ENCODE data around the gene TEX19.
A peak's percentile ranks its signal among the peaks of the same experiment; 100 is the strongest.

TEX19 gene

GRCh38 chr17:82311971-82312370 is 47.1 kb upstream of the TEX19 start:
- TF ChIP-seq POLR2AphosphoS5 (IDR thresholded peaks at IDR 0.05; ENCODE audit: low read depth) (no peak), SPI1 (IDR thresholded peaks at IDR 0.05; ENCODE audit: borderline replicate concordance, low read depth) (no peak), CTCF (IDR thresholded peaks at IDR 0.05; ENCODE audit: insufficient read depth, low read length) (no peak), GABPA (IDR thresholded peaks at IDR 0.05; ENCODE audit: low read depth) (no peak), REST (IDR thresholded peaks at IDR 0.05; ENCODE audit: insufficient replicate concordance, low read depth) (no peak)
- no peak overlapping the region for H3K4me3 ChIP-seq (replicated peaks; ENCODE audit: insufficient read depth, low read length)
- DNase-seq (ENCODE audit: low read depth in 1 of 2, low spot score in 1 of 2) = no peak
- H3K27ac ChIP-seq (replicated peaks) = no peak overlapping the region
- peaks cover 7% of the 10 kb centered on the region for H3K27me3 ChIP-seq (ENCODE audit: insufficient read depth, poor library complexity, severe bottlenecking)

- DNase-seq (ENCODE audit: low read depth in 1 of 2, low spot score in 1 of 2) = no peak
- H3K27me3 ChIP-seq (ENCODE audit: insufficient read depth, poor library complexity, severe bottlenecking) = peaks cover 7% of the 10 kb centered on the region
- H3K4me3 ChIP-seq (replicated peaks; ENCODE audit: insufficient read depth, low read length) = no peak overlapping the region
- TF ChIP-seq SPI1 (IDR thresholded peaks at IDR 0.05; ENCODE audit: borderline replicate concordance, low read depth) = no peak
- no peak overlapping the region for H3K27ac ChIP-seq (replicated peaks)
Observed at GRCh38 chr17:82313195-82314011, 45.6 kb upstream of the TEX19 start.

- DNase-seq (ENCODE audit: low read depth in 1 of 2, low spot score in 1 of 2) = peak in 1 of 2 experiments; percentile 29
- TF ChIP-seq REST (IDR thresholded peaks at IDR 0.05; ENCODE audit: insufficient replicate concordance, low read depth) (no peak), CTCF (IDR thresholded peaks at IDR 0.05; ENCODE audit: insufficient read depth, low read length) (no peak), SPI1 (IDR thresholded peaks at IDR 0.05; ENCODE audit: borderline replicate concordance, low read depth) (no peak), GABPA (IDR thresholded peaks at IDR 0.05; ENCODE audit: low read depth) (no peak), POLR2AphosphoS5 (IDR thresholded peaks at IDR 0.05; ENCODE audit: low read depth) (no peak)
- Histone ChIP-seq H3K27ac (replicated peaks) (peak overlapping the region; percentile 45; the same call in 1 of the 2 replicates), H3K27me3 (ENCODE audit: insufficient read depth, poor library complexity, severe bottlenecking) (peaks cover 7% of the 10 kb centered on the region), H3K4me3 (replicated peaks; ENCODE audit: insufficient read depth, low read length) (no peak overlapping the region)
Observed at GRCh38 chr17:82314012-82314726, 44.9 kb upstream of the TEX19 start.

Measured in HL-60 (cell line).